ENCODE data around the gene ALG8.

DNA sequence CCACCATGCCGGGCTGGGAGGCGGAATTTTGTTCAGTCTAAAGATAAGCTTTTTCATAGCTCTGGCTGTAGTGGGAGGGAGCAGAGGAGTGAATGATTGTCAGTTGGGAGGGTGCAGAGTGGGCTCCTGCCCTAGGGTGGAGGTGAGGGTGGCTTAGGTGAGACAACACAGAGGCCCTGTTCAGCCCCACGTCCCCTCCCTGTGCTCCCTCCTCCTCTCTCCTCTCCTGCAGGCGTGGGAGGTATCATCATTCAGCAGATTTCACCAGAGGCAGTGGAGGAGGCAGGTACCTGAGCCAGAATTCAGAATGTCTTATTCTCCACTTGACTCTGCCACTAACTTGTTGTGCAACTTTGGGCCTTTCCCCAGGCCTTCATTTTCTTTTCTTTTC, 77.5 kb downstream of the ALG8 start:
- TF ChIP-seq POLR2AphosphoS5 (IDR thresholded peaks at IDR 0.05; ENCODE audit: low read depth, low read length) (no peak), RXRA (IDR thresholded peaks at IDR 0.05; ENCODE audit: borderline replicate concordance, low read depth) (no peak), CTCF (IDR thresholded peaks at IDR 0.05) (no peak), MXI1 (IDR thresholded peaks at IDR 0.05; ENCODE audit: low read depth, low read length) (no peak), EP300 (IDR thresholded peaks at IDR 0.05; ENCODE audit: borderline replicate concordance in 1 of 2, low read depth in 1 of 2, low read length in 1 of 2) (no peak), CHD2 (IDR thresholded peaks at IDR 0.05; ENCODE audit: low read length, partially characterized antibody) (no peak), TAF1 (IDR thresholded peaks at IDR 0.05; ENCODE audit: borderline replicate concordance, low read depth, low read length) (no peak), GABPA (IDR thresholded peaks at IDR 0.05; ENCODE audit: low read depth) (no peak)
- TF ChIP-seq, protein P1, sequence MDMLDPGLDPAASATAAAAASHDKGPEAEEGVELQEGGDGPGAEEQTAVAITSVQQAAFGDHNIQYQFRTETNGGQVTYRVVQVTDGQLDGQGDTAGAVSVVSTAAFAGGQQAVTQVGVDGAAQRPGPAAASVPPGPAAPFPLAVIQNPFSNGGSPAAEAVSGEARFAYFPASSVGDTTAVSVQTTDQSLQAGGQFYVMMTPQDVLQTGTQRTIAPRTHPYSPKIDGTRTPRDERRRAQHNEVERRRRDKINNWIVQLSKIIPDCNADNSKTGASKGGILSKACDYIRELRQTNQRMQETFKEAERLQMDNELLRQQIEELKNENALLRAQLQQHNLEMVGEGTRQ (IDR thresholded peaks at IDR 0.05; ENCODE audit: borderline replicate concordance, low read depth, low read length) = no peak
